Kidney epithelial cell (primary cell): Measurements from ENCODE around the gene PSMC2. TPM values are rescaled to one million over a fixed set of nuclear protein-coding genes. Genes with fewer than 3 reads are reported as not detected.
"Not testable (repeated sequence)": the region's sequence is repeated elsewhere in the genome, so short reads cannot be mapped to it uniquely, and the experiment has no call there.

ENCODE experiments used
- DNase-seq: peaks from one replicate; pipeline ENCODE4 v3.0.0-alpha.2; 2010; ENCODE audit warnings: low read depth
- H3K27me3 ChIP-seq: 2 replicates; pipeline ENCODE4 v1.6.0; 2011; ENCODE audit warnings: low read length; ENCODE audit not compliant: control insufficient read depth, insufficient read depth
- H3K36me3 ChIP-seq: 2 replicates; pipeline ENCODE4 v1.5.1; 2011; ENCODE audit warnings: low read length; ENCODE audit not compliant: control insufficient read depth, insufficient read depth
- H3K4me3 ChIP-seq: 2 replicates; pipeline ENCODE4 v1.5.1; 2011; ENCODE audit warnings: low read depth, mild to moderate bottlenecking, control low read depth, low read length
- CTCF ChIP-seq: IDR thresholded peaks from 2 replicates; pipeline ENCODE4 v1.5.1; 2011; ENCODE audit warnings: mild to moderate bottlenecking, moderate library complexity, low read length, control low read depth, inconsistent platforms; ENCODE audit not compliant: insufficient read depth, poor library complexity, severe bottlenecking
- total RNA-seq: library from RNA; depleted of rRNA; stranded (reverse); fragments of >200 nt; gene quantifications from 2 replicates; pipeline ENCODE4 v1.2.3, GENCODE V29; 2015

Gene PSMC2
- total RNA-seq, 1 donor from 2014 or later = 115 TPM

GRCh38 chr7:103398483-103399127, 51.2 kb downstream of the PSMC2 start:
- Histone ChIP-seq H3K36me3 (no peaks in the 10 kb centered on the region), H3K27me3 (no peaks in the 10 kb centered on the region), H3K4me3 (no peak overlapping the region)
- no peak for DNase-seq
- no peak for TF ChIP-seq CTCF

GRCh38 chr7:103399687-103400086, 52.2 kb downstream of the PSMC2 start:
- H3K36me3 ChIP-seq, H3K4me3 ChIP-seq, DNase-seq, H3K27me3 ChIP-seq: not testable (repeated sequence)

- H3K4me3 ChIP-seq, DNase-seq, H3K36me3 ChIP-seq, H3K27me3 ChIP-seq: not testable (repeated sequence)
These were observed 58.6 kb downstream of the PSMC2 start for GRCh38 chr7:103405789-103406613.

- DNase-seq = no peak
- Histone ChIP-seq H3K4me3 (no peak overlapping the region), H3K36me3 (no peaks in the 10 kb centered on the region), H3K27me3 (peaks cover 2% of the 10 kb centered on the region)
- TF ChIP-seq CTCF = no peak
These were observed 64.7 kb downstream of the PSMC2 start for GRCh38 chr7:103412151-103412550.

GRCh38 chr7:103413407-103413806, 66.0 kb downstream of the PSMC2 start:
- no peak for TF ChIP-seq CTCF
- no peak for DNase-seq
- H3K27me3 ChIP-seq = peaks cover 2% of the 10 kb centered on the region
- no peaks in the 10 kb centered on the region for H3K36me3 ChIP-seq
- H3K4me3 ChIP-seq = no peak overlapping the region

- Histone ChIP-seq H3K36me3 (no peaks in the 10 kb centered on the region), H3K4me3 (no peak overlapping the region), H3K27me3 (no peaks in the 10 kb centered on the region)
- TF ChIP-seq CTCF = no peak
- DNase-seq = no peak
These were observed 70.8 kb downstream of the PSMC2 start for GRCh38 chr7:103418241-103418640.

Other genes starting within 250 kb of the PSMC2 start
- 7.3 and 9.6 TPM in 2 replicates for gene NAPEPLD, start 198.5 kb upstream of the PSMC2 start, total RNA-seq
- 49.5 and 59.0 TPM in 2 replicates for gene PMPCB, start 50.2 kb upstream of the PSMC2 start, total RNA-seq
- gene DNAJC2, start 2.9 kb upstream of the PSMC2 start, total RNA-seq = 22.5 and 32.4 TPM in 2 replicates
- 0.07 TPM in 1 of 2 replicates, not detected in the other for gene SLC26A5, start 98.6 kb downstream of the PSMC2 start, total RNA-seq